Measurements from ENCODE around the gene GLRX5. TPM values are rescaled to one million over a fixed set of nuclear protein-coding genes. Genes with fewer than 3 reads are reported as not detected.

GLRX5 gene
- total RNA-seq, 1 donor: 35.8 TPM

GRCh38 chr14:95533822-95534221 is 1.0 kb upstream of the GLRX5 start:
- DNase-seq (ENCODE audit: low read depth): no peak
- no peak for TF ChIP-seq CTCF (IDR thresholded peaks at IDR 0.05; ENCODE audit: insufficient read depth, low read depth, low read length)
- peak overlapping the region; percentile 85 for H3K4me3 ChIP-seq (ENCODE audit: low read depth, low read length)

- no peak for DNase-seq (ENCODE audit: low read depth)
- TF ChIP-seq CTCF (IDR thresholded peaks at IDR 0.05; ENCODE audit: insufficient read depth, low read depth, low read length): no peak
- H3K4me3 ChIP-seq (ENCODE audit: low read depth, low read length): peak overlapping the region; percentile 71
Measured at GRCh38 chr14:95535226-95536021, 574 bp downstream of the GLRX5 start.

GRCh38 chr14:95536036-95536593 is 1.3 kb downstream of the GLRX5 start:
- H3K4me3 ChIP-seq (ENCODE audit: low read depth, low read length): peak overlapping the region; percentile 71
- no peak for TF ChIP-seq CTCF (IDR thresholded peaks at IDR 0.05; ENCODE audit: insufficient read depth, low read depth, low read length)
- DNase-seq (ENCODE audit: low read depth): no peak

- TF ChIP-seq CTCF (IDR thresholded peaks at IDR 0.05; ENCODE audit: insufficient read depth, low read depth, low read length): no peak
- H3K4me3 ChIP-seq (ENCODE audit: low read depth, low read length): peak overlapping the region; percentile 71
- DNase-seq (ENCODE audit: low read depth): no peak
Measured at GRCh38 chr14:95536671-95537070, 1.8 kb downstream of the GLRX5 start.

- no peak for TF ChIP-seq CTCF (IDR thresholded peaks at IDR 0.05; ENCODE audit: insufficient read depth, low read depth, low read length)
- peak overlapping the region; percentile 30 for H3K4me3 ChIP-seq (ENCODE audit: low read depth, low read length)
- no peak for DNase-seq (ENCODE audit: low read depth)
Measured at GRCh38 chr14:95537298-95538089, 2.6 kb downstream of the GLRX5 start.

- no peak for DNase-seq (ENCODE audit: low read depth)
- H3K4me3 ChIP-seq (ENCODE audit: low read depth, low read length): no peak overlapping the region
- no peak for TF ChIP-seq CTCF (IDR thresholded peaks at IDR 0.05; ENCODE audit: insufficient read depth, low read depth, low read length)
Measured at GRCh38 chr14:95538801-95539509, 4.1 kb downstream of the GLRX5 start.
